GM12878 (cell line): Measurements from ENCODE around the gene FIBCD1.

Experiments used
- CBFB ChIP-seq: IDR thresholded peaks from 2 replicates; pipeline ENCODE4 v1.6.1; 2016; ENCODE audit warnings: antibody characterized with exemption, low read depth
- CTCF ChIP-seq, 3 experiments: IDR thresholded peaks in 2 of 3; conservative IDR thresholded peaks in 1 of 3; 2 replicates each; pipeline ENCODE4 v1.5.1; 2011; ENCODE audit warnings: low read depth in 3 of 3, low read length in 3 of 3, mild to moderate bottlenecking in 3 of 3, control low read depth in 2 of 3, moderate library complexity in 2 of 3, inconsistent platforms in 1 of 3, mixed read lengths in 1 of 3; ENCODE audit not compliant: control insufficient read depth in 2 of 3, insufficient read depth in 1 of 3; ENCODE audit errors: extremely low read depth in 1 of 3
- FOXM1 ChIP-seq: IDR thresholded peaks from 2 replicates; pipeline ENCODE4 v1.6.1; 2012; ENCODE audit warnings: low read depth, mild to moderate bottlenecking, inconsistent platforms, low read length, moderate library complexity
- ZZZ3 ChIP-seq: IDR thresholded peaks from 2 replicates; pipeline ENCODE4 v1.6.1; 2011; ENCODE audit warnings: low read depth; ENCODE audit not compliant: control insufficient read depth, insufficient read length

- no peak for TF ChIP-seq CBFB
- no peak for TF ChIP-seq ZZZ3
- no peak for TF ChIP-seq FOXM1
- no peak for TF ChIP-seq CTCF (IDR thresholded peaks at IDR 0.05 in 2 of 3, conservative IDR thresholded peaks at IDR 0.05 in 1 of 3; ENCODE audit: control insufficient read depth in 2 of 3, extremely low read depth in 1 of 3, insufficient read depth in 1 of 3, low read depth in 3 of 3, low read length in 3 of 3)
Measured at GRCh38 chr9:130925050-130925678, 13.9 kb downstream of the FIBCD1 start.
